HepG2 (cell line): Measurements from ENCODE around the gene RBM6. TPM values are rescaled to one million over a fixed set of nuclear protein-coding genes. Genes with fewer than 3 reads are reported as not detected.
A peak's percentile ranks its signal among the peaks of the same experiment; 100 is the strongest.

ENCODE experiments used
- ELF1 ChIP-seq: sonication (generic); formaldehyde crosslinking; IDR thresholded peaks from 2 replicates; pipeline ENCODE4 v1.4.0; 2020; ENCODE audit warnings: missing genetic modification reagents
- EP300 ChIP-seq, 3 experiments: sonication (generic) in 1 of 3; formaldehyde crosslinking in 1 of 3; IDR thresholded peaks; 2 replicates each; pipeline versions ENCODE4 v1.5.1 to v1.6.1; 2011 to 2020; ENCODE audit warnings: low read depth in 2 of 3, low read length in 2 of 3, borderline replicate concordance in 1 of 3, improper control_type of control experiment in 1 of 3, mild to moderate bottlenecking in 1 of 3, missing genetic modification reagents in 1 of 3, moderate library complexity in 1 of 3
- GMEB1 ChIP-seq: sonication (generic); formaldehyde crosslinking; IDR thresholded peaks from 2 replicates; pipeline ENCODE4 v1.5.1; 2020; ENCODE audit warnings: missing genetic modification reagents, mild to moderate bottlenecking, borderline replicate concordance
- HNF4A ChIP-seq: sonication (generic); formaldehyde crosslinking; IDR thresholded peaks from 2 replicates; pipeline ENCODE4 v1.4.0; 2020; ENCODE audit warnings: missing genetic modification reagents
- HNRNPLL ChIP-seq: fragments of 200-400 bp; formaldehyde crosslinking; IDR thresholded peaks from 2 replicates; pipeline ENCODE4 v1.6.1; 2017; ENCODE audit warnings: mild to moderate bottlenecking, low read depth, low read length; ENCODE audit not compliant: poor library complexity, severe bottlenecking
- HOXA3 ChIP-seq: sonication (generic); formaldehyde crosslinking; IDR thresholded peaks from 2 replicates; pipeline ENCODE4 v1.5.0; 2020; ENCODE audit warnings: missing genetic modification reagents
- KDM5A ChIP-seq: fragments of 200-600 bp; sonication (generic); IDR thresholded peaks from 2 replicates; pipeline ENCODE4 v1.7.0; 2018; ENCODE audit warnings: antibody characterized with exemption, mild to moderate bottlenecking, low read length, borderline replicate concordance
- MAFF ChIP-seq: IDR thresholded peaks from 2 replicates; pipeline ENCODE4 v1.6.1; 2011; ENCODE audit warnings: low read depth, low read length, improper control_type of control experiment
- MYPOP ChIP-seq: sonication (generic); formaldehyde crosslinking; IDR thresholded peaks from 2 replicates; pipeline ENCODE4 v1.8.1; 2023; ENCODE audit warnings: mild to moderate bottlenecking, moderate library complexity, missing genetic modification reagents
- PAXIP1 ChIP-seq: sonication (generic); formaldehyde crosslinking; conservative IDR thresholded peaks from 2 replicates; pipeline ENCODE4 v1.4.0; 2020; ENCODE audit warnings: mild to moderate bottlenecking, missing genetic modification reagents, moderate library complexity
- POLR2AphosphoS5 ChIP-seq: IDR thresholded peaks from 2 replicates; pipeline ENCODE4 v1.6.1; 2012; ENCODE audit warnings: low read depth, low read length
- RAD51 ChIP-seq: fragments of 450-650 bp; IDR thresholded peaks from 2 replicates; pipeline ENCODE4 v1.6.1; 2016; ENCODE audit warnings: borderline replicate concordance
- SMAD1 ChIP-seq: sonication (generic); formaldehyde crosslinking; IDR thresholded peaks from 2 replicates; pipeline ENCODE4 v1.4.0; 2020; ENCODE audit warnings: missing genetic modification reagents, low read depth, mild to moderate bottlenecking, borderline replicate concordance
- SNAPC5 ChIP-seq: sonication (generic); formaldehyde crosslinking; IDR thresholded peaks from 2 replicates; pipeline ENCODE4 v1.8.1; 2023; ENCODE audit warnings: mild to moderate bottlenecking, missing genetic modification reagents, borderline replicate concordance
- TERF1 ChIP-seq: sonication (generic); formaldehyde crosslinking; IDR thresholded peaks from 2 replicates; pipeline ENCODE4 v1.8.0; 2022; ENCODE audit warnings: mild to moderate bottlenecking, missing genetic modification reagents, moderate library complexity
- TFDP2 ChIP-seq: sonication (generic); formaldehyde crosslinking; IDR thresholded peaks from 2 replicates; pipeline ENCODE4 v1.4.0; 2020; ENCODE audit warnings: missing genetic modification reagents
- YY1 ChIP-seq: IDR thresholded peaks from 2 replicates; pipeline ENCODE4 v1.6.1; 2011; ENCODE audit warnings: low read length, low read depth, moderate library complexity, mild to moderate bottlenecking; ENCODE audit not compliant: insufficient read depth, insufficient replicate concordance
- polyA plus RNA-seq, 8 experiments: library from polyadenylated mRNA; depleted of rRNA in 3 of 8; stranded (reverse) in 7 of 8; unstranded in 1 of 8; fragments of >200 nt; fragmentation: Illumina TruSeq in 4 of 8; extraction: Trizol in 4 of 8; gene quantifications; 2 replicates each; pipeline versions ENCODE4 v1.2.1 to v1.2.3, GENCODE V29; 2011 to 2016; ENCODE audit warnings: low read depth in 4 of 8, missing spikeins in 1 of 8, mixed read lengths in 1 of 8; ENCODE audit not compliant: insufficient read depth in 1 of 8
- total RNA-seq, 5 experiments: library from RNA; depleted of rRNA; stranded (reverse); fragments of >200 nt; fragmentation: Illumina TruSeq; extraction: Trizol; gene quantifications; 2 replicates each; pipeline ENCODE4 v1.2.3, GENCODE V29; 2016; ENCODE audit warnings: low read depth in 1 of 5

The RBM6 gene
- total and polyA plus RNA-seq, 2 of the 13 experiments (the other 11 are each of a cell fraction or from before 2014, with no cell fraction given) = 72.7 to 86.1 TPM

GRCh38 chr3:50088725-50089608, 149.0 kb downstream of the RBM6 start, which contains the start of gene RBM5 (continued):
- TF ChIP-seq PAXIP1 (CRISPR knock-in tag) (peak; percentile 44; the same call in 1 of the 2 replicates), YY1 (peak; percentile 96), POLR2AphosphoS5 (peak; percentile 84), RAD51 (no peak), MAFF (no peak), SMAD1 (CRISPR knock-in tag) (0 out of 2 replicates have a peak, but pooled peaks have one; percentile 83), TERF1 (0 out of 2 replicates have a peak, but pooled peaks have one; percentile 33), HNRNPLL (peak; percentile 75), EP300 (IDR thresholded peaks at IDR 0.05; ENCODE audit: low read depth in 2 of 2, low read length in 2 of 2) (peak in 1 of 2 experiments; percentile 32; a peak in 2 of 4 replicates), EP300 (CRISPR knock-in tag; IDR thresholded peaks at IDR 0.05; ENCODE audit: borderline replicate concordance) (no peak), KDM5A (peak; percentile 78), HNF4A (CRISPR knock-in tag) (no peak), MYPOP (CRISPR knock-in tag) (0 out of 2 replicates have a peak, but pooled peaks have one; percentile 3), GMEB1 (CRISPR knock-in tag) (peak; percentile 66; the same call in 1 of the 2 replicates), TFDP2 (CRISPR knock-in tag) (peak; percentile 65; the same call in 1 of the 2 replicates), HOXA3 (peak; percentile 62), ELF1 (CRISPR knock-in tag) (peak; percentile 38; the same call in 1 of the 2 replicates), SNAPC5 (CRISPR knock-in tag) (no peak)
